ENCODE data around the gene SLX4IP. TPM values are rescaled to one million over a fixed set of nuclear protein-coding genes. Genes with fewer than 3 reads are reported as not detected.
A peak's percentile ranks its signal among the peaks of the same experiment; 100 is the strongest.
"Not testable (repeated sequence)": the region's sequence is repeated elsewhere in the genome, so short reads cannot be mapped to it uniquely, and the experiment has no call there.

The SLX4IP gene
- total RNA-seq, 6 experiments from 2014 or later = 4.1 to 4.8 (median 4.5) TPM

DNA sequence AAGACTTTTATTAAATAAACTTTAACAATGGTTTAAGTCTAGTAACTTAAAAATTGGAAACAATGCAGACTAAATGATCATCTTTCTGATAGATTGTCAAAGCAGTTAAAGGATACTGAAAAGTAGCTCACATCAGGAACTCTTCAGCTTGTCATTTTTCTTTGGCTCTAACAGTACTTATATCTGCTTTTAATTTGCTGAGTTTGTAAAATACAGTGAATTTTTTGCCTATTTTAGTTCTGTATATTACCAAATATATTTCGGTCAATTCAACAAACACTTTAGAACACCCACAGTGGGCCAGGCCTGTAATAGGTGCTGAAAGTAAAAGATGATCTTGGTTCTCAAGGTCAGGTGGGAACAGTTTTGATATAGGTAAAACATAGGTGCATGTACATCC, 23.4 kb upstream of the SLX4IP start:
- no peaks in the 10 kb centered on the region for H3K36me3 Mint-ChIP-seq (ENCODE audit: low read depth)
- H3K27me3 Mint-ChIP-seq (ENCODE audit: insufficient read depth) = no peaks in the 10 kb centered on the region
- H3K27ac Mint-ChIP-seq = no peak overlapping the region
- DNase-seq = no peak
- H3K9me3 Mint-ChIP-seq = no peaks in the 10 kb centered on the region
- TF ChIP-seq, protein P1, sequence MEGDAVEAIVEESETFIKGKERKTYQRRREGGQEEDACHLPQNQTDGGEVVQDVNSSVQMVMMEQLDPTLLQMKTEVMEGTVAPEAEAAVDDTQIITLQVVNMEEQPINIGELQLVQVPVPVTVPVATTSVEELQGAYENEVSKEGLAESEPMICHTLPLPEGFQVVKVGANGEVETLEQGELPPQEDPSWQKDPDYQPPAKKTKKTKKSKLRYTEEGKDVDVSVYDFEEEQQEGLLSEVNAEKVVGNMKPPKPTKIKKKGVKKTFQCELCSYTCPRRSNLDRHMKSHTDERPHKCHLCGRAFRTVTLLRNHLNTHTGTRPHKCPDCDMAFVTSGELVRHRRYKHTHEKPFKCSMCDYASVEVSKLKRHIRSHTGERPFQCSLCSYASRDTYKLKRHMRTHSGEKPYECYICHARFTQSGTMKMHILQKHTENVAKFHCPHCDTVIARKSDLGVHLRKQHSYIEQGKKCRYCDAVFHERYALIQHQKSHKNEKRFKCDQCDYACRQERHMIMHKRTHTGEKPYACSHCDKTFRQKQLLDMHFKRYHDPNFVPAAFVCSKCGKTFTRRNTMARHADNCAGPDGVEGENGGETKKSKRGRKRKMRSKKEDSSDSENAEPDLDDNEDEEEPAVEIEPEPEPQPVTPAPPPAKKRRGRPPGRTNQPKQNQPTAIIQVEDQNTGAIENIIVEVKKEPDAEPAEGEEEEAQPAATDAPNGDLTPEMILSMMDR (IDR thresholded peaks at IDR 0.05) = no peak
- no peak overlapping the region for H3K4me3 Mint-ChIP-seq
- peaks cover 16% of the 10 kb centered on the region for H3K4me1 Mint-ChIP-seq (ENCODE audit: low read depth)

DNA sequence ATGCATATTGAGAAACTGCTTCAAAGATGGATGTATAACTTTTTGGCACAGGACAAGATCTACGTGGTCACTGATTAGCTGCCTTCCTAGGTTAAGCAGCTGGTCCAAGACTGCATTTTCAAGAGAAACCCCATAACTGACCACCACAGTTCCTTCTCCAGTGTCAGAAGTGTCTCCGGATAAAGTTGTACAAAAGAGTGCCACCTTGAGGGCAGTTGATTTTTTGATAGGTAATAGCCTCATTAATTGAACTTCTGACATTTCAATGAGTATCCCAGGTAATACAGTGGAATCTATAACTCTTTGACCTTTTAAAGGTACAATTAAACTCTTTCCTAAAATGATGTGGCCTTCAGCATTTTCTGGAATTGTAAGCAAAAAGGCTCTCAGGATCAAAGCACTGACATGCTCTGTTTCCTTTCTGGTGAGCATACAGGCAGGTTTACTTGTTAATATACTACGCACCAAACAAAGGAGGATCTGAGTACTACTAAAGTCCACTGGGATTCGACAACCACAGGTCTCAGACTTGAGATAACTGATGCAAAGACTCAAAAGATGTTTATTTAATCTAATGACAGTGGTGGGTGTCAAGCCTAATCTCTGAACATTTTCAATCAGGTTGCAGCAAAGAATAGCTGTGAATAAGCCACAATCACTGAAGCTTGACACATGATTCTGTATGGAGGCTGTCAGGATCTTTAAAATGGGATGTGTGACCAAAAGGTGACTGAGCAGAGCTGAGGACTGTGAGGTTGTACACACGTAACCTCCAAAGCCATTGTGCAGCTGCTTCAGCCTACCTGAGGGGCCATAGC, 22.3 kb upstream of the SLX4IP start:
- H3K9me3 Mint-ChIP-seq = no peaks in the 10 kb centered on the region
- H3K36me3 Mint-ChIP-seq (ENCODE audit: low read depth) = peaks cover 5% of the 10 kb centered on the region
- no peak for DNase-seq
- no peak overlapping the region for H3K27ac Mint-ChIP-seq
- peaks cover 16% of the 10 kb centered on the region for H3K4me1 Mint-ChIP-seq (ENCODE audit: low read depth)
- H3K27me3 Mint-ChIP-seq (ENCODE audit: insufficient read depth) = no peaks in the 10 kb centered on the region
- TF ChIP-seq, protein P1 (IDR thresholded peaks at IDR 0.05) = peak; percentile 65
- no peak overlapping the region for H3K4me3 Mint-ChIP-seq

DNA sequence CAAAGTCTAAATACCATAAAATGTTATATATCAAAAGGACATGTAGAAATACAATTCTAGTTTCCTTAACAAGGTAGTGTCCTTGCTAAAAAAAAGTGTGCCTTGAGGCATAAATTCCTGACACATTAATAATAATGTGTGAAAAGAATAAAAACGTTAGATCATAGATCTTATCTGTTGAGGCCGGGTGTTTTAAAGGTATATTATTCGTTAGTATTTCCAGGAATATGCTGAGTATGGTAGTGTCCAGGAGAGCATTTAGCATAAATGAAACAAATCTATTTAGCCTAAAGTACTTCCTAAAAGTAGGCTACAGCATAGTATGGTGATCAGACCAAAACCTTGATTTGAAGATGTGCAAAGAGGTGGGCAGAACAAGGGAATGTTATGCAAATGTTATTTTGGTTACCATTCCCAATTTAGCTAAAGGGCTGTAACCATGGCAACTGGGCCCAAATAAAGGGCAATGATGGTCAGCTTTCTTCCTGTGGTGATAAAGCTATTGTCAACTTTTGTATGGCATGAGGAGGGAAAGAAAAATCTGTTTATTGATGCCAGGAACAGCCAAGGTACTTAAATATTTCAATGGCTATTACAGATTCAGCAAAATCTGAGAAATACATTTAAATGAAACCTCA, 20.0 kb upstream of the SLX4IP start:
- H3K27ac Mint-ChIP-seq = peak overlapping the region; percentile 36
- no peaks in the 10 kb centered on the region for H3K27me3 Mint-ChIP-seq (ENCODE audit: insufficient read depth)
- no peaks in the 10 kb centered on the region for H3K9me3 Mint-ChIP-seq
- DNase-seq = peak; percentile 28
- H3K36me3 Mint-ChIP-seq (ENCODE audit: low read depth) = peaks cover 8% of the 10 kb centered on the region
- H3K4me1 Mint-ChIP-seq (ENCODE audit: low read depth) = peaks cover 25% of the 10 kb centered on the region
- H3K4me3 Mint-ChIP-seq = no peak overlapping the region; the same call in 1 of the 2 replicates
- TF ChIP-seq, protein P1 (IDR thresholded peaks at IDR 0.05) = no peak

DNA sequence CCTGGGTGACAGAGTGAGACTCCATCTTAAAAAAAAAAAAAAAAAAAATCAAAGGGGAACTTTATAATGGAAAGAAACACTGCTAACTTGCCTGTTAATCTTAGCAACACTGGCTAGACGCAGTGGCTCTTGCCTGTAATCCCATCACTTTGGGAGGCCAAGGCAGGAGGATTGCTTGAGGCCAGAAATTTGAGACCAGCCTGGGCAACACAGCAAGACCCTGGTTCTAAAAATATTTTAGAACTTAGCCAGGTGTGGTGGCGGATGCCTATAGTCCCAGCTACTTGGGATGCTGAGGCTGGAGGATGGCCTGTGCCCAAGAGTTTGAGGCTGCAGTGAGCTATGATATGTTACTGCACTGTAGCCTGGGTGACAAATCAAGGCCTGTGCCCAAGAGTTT, 17.9 kb upstream of the SLX4IP start:
- H3K27ac Mint-ChIP-seq; H3K9me3 Mint-ChIP-seq; DNase-seq; H3K27me3 Mint-ChIP-seq (ENCODE audit: insufficient read depth); H3K4me3 Mint-ChIP-seq: not testable (repeated sequence)
- peaks cover 30% of the 10 kb centered on the region for H3K4me1 Mint-ChIP-seq (ENCODE audit: low read depth)
- peaks cover 13% of the 10 kb centered on the region for H3K36me3 Mint-ChIP-seq (ENCODE audit: low read depth)

DNA sequence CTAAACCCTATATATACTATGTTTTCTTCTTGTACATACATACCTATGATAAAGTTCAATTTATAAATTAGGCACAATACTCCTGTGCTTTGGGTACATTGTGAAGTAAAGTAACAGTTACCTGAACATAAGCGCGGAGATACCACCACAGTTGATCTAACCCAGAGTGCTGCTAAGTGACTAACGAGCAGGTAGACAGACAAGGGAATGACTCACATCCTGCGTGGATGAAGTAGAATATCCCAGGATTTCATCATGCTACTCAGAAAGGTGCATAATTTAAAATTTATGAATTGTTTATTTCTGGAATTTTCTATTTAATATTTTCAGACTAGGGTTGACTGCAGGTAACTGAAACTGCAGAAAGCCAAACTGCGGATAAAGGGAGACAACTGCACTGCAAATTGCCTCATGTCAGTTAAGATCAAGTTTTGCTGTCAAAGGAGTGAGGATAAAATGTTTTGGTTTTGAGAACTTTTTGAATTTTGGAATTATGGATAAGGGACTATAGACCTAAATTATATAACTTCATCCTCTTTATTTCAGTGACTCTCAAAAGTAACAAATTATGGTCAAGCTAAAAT, 15.5 kb upstream of the SLX4IP start:
- Mint-ChIP-seq H3K36me3 (ENCODE audit: low read depth) (peaks cover 13% of the 10 kb centered on the region), H3K9me3 (no peaks in the 10 kb centered on the region), H3K4me1 (ENCODE audit: low read depth) (peaks cover 30% of the 10 kb centered on the region), H3K27me3 (ENCODE audit: insufficient read depth) (no peaks in the 10 kb centered on the region; the same call in 1 of the 2 replicates), H3K4me3 (no peak overlapping the region), H3K27ac (no peak overlapping the region)
- TF ChIP-seq, protein P1 (IDR thresholded peaks at IDR 0.05) = no peak
- DNase-seq = no peak

DNA sequence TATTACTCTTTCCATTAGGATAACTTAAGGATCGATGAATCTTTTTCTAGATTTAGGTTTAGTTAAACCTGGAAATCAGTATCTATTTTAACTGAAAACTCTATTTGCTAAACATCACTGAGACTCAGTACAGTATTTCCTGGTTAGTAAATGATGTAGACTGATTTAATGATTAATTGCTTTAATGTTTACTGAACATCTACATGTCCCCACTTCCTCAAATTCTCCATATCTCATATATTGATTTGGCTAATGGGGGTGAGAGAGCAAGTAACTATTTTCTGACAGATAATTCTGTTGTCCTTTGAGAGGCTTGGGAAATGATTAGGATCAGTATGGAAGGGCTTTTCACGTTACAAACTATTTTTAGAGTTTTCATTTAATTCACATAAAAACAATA, 11.4 kb upstream of the SLX4IP start:
- Mint-ChIP-seq H3K4me1 (ENCODE audit: low read depth) (peaks cover 22% of the 10 kb centered on the region), H3K27ac (no peak overlapping the region), H3K9me3 (no peaks in the 10 kb centered on the region), H3K4me3 (no peak overlapping the region), H3K36me3 (ENCODE audit: low read depth) (peaks cover 7% of the 10 kb centered on the region; the same call in 1 of the 2 replicates), H3K27me3 (ENCODE audit: insufficient read depth) (no peaks in the 10 kb centered on the region; the same call in 1 of the 2 replicates)
- TF ChIP-seq, protein P1 (IDR thresholded peaks at IDR 0.05) = no peak
- DNase-seq = no peak

All from HFFc6 (cell line).